Ishikawa (cell line): ENCODE measurements around the gene TMA7.

ENCODE experiments used
- CEBPB ChIP-seq: IDR thresholded peaks from 2 replicates; pipeline ENCODE4 v1.6.1; 2012
- CREB1 ChIP-seq: IDR thresholded peaks from 2 replicates; pipeline ENCODE4 v1.6.1; 2012; ENCODE audit warnings: low read depth
- EGR1 ChIP-seq: IDR thresholded peaks from 2 replicates; pipeline ENCODE4 v1.6.1; 2012
- EP300 ChIP-seq: IDR thresholded peaks from 2 replicates; pipeline ENCODE4 v1.6.1; 2012; ENCODE audit warnings: borderline replicate concordance
- FOXM1 ChIP-seq: IDR thresholded peaks from 2 replicates; pipeline ENCODE4 v1.6.1; 2012; ENCODE audit warnings: low read depth, borderline replicate concordance
- NFIC ChIP-seq: IDR thresholded peaks from 2 replicates; pipeline ENCODE4 v1.6.1; 2012
- RAD21 ChIP-seq: IDR thresholded peaks from 2 replicates; pipeline ENCODE4 v1.6.1; 2012; ENCODE audit warnings: low read depth
- TAF1 ChIP-seq: IDR thresholded peaks from 2 replicates; pipeline ENCODE4 v1.6.1; 2012; ENCODE audit warnings: low read depth, mild to moderate bottlenecking
- TCF12 ChIP-seq: IDR thresholded peaks from 2 replicates; pipeline ENCODE4 v1.6.1; 2012; ENCODE audit warnings: low read depth
- TEAD4 ChIP-seq: IDR thresholded peaks from 2 replicates; pipeline ENCODE4 v1.6.1; 2012
- YY1 ChIP-seq: IDR thresholded peaks from 2 replicates; pipeline ENCODE4 v1.6.1; 2012; ENCODE audit warnings: low read depth
- ZBTB7A ChIP-seq: IDR thresholded peaks from 2 replicates; pipeline ENCODE4 v1.6.1; 2012; ENCODE audit warnings: low read depth
- TF ChIP-seq, protein P1 (sequence below): IDR thresholded peaks from 2 replicates; pipeline ENCODE4 v1.6.1; 2012
- TF ChIP-seq, protein P2 (sequence below): IDR thresholded peaks from 2 replicates; pipeline ENCODE4 v1.6.1; 2012
- TF ChIP-seq, protein P3 (sequence below): IDR thresholded peaks from 2 replicates; pipeline ENCODE4 v1.6.1; 2012; ENCODE audit warnings: low read depth, mild to moderate bottlenecking

Gene TMA7

DNA sequence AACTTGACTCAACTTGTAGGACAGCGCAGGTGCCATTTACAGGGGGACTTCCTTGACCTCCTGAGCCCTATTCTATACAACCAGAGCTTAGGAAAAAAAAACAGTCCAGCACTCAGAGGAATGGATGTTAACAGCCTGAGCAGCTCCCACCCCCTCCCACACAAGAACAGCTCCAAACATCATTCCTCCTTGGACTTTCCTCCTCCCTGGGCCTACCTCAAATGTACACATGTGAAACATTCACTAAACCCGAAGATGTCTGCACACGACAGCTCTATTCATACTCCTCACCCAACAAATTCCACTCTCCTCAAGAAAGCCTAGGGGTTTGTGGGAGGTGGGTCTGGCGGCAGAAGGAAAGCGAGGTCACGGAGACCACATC lies 6.0 kb downstream of the TMA7 start:
- TF ChIP-seq RAD21: no peak
- TF ChIP-seq, protein P1, sequence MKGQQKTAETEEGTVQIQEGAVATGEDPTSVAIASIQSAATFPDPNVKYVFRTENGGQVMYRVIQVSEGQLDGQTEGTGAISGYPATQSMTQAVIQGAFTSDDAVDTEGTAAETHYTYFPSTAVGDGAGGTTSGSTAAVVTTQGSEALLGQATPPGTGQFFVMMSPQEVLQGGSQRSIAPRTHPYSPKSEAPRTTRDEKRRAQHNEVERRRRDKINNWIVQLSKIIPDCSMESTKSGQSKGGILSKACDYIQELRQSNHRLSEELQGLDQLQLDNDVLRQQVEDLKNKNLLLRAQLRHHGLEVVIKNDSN: no peak

DNA sequence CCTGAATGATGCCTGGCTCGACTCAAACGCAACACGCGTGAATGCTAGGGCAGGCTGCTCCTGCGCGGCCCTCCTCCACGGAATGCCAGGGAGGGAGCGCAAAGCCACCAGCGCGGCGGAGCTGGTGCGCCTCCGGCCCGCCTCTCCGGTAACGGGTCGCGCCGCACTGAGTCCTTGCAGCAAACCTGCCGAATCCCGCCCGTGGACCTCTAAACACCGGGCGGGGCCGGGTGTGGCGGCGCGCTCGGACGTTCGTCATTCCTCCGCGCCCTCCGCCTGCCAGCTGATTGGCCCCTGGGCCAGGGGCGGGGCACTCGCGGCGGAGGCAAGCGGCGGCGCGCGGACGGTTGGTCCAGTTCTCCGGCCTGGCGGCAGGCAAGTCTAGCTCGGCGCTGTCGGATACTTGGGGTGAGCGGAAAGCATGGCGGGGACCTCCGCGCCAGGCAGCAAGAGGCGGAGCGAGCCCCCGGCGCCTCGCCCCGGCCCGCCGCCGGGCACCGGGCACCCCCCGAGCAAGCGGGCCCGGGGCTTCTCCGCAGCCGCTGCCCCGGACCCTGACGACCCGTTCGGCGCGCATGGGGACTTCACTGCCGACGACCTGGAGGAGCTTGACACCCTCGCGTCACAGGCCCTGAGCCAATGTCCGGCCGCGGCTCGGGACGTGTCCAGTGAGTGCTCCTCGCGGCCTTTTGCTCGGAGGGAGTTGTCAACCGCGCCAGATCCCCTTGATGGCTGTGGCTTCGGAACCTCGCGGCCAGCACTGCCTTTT lies 6.6 kb downstream of the TMA7 start, which contains the start of gene ATRIP:
ATRIP (plus strand) TSS at position 313 of the 769 bp plus-strand sequence; CDS start at position 422, 109 bp downstream.
- peak; percentile 96 for TF ChIP-seq CREB1
- 0 out of 2 replicates have a peak, but pooled peaks have one; percentile 15 for TF ChIP-seq ZBTB7A
- peak; percentile 20; the same call in 1 of the 2 replicates for TF ChIP-seq EP300
- TF ChIP-seq YY1: peak; percentile 82
- TF ChIP-seq, protein P2, sequence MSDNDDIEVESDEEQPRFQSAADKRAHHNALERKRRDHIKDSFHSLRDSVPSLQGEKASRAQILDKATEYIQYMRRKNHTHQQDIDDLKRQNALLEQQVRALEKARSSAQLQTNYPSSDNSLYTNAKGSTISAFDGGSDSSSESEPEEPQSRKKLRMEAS: peak; percentile 75
- TF ChIP-seq FOXM1: no peak
- TF ChIP-seq, protein P3, sequence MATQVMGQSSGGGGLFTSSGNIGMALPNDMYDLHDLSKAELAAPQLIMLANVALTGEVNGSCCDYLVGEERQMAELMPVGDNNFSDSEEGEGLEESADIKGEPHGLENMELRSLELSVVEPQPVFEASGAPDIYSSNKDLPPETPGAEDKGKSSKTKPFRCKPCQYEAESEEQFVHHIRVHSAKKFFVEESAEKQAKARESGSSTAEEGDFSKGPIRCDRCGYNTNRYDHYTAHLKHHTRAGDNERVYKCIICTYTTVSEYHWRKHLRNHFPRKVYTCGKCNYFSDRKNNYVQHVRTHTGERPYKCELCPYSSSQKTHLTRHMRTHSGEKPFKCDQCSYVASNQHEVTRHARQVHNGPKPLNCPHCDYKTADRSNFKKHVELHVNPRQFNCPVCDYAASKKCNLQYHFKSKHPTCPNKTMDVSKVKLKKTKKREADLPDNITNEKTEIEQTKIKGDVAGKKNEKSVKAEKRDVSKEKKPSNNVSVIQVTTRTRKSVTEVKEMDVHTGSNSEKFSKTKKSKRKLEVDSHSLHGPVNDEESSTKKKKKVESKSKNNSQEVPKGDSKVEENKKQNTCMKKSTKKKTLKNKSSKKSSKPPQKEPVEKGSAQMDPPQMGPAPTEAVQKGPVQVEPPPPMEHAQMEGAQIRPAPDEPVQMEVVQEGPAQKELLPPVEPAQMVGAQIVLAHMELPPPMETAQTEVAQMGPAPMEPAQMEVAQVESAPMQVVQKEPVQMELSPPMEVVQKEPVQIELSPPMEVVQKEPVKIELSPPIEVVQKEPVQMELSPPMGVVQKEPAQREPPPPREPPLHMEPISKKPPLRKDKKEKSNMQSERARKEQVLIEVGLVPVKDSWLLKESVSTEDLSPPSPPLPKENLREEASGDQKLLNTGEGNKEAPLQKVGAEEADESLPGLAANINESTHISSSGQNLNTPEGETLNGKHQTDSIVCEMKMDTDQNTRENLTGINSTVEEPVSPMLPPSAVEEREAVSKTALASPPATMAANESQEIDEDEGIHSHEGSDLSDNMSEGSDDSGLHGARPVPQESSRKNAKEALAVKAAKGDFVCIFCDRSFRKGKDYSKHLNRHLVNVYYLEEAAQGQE: no peak; the same call in 1 of the 2 replicates
- TF ChIP-seq, protein P1: no peak
- no peak for TF ChIP-seq NFIC
- peak; percentile 39; the same call in 1 of the 2 replicates for TF ChIP-seq TCF12
- peak; percentile 91; the same call in 1 of the 2 replicates for TF ChIP-seq TAF1
- 0 out of 2 replicates have a peak, but pooled peaks have one; percentile 7 for TF ChIP-seq TEAD4

DNA sequence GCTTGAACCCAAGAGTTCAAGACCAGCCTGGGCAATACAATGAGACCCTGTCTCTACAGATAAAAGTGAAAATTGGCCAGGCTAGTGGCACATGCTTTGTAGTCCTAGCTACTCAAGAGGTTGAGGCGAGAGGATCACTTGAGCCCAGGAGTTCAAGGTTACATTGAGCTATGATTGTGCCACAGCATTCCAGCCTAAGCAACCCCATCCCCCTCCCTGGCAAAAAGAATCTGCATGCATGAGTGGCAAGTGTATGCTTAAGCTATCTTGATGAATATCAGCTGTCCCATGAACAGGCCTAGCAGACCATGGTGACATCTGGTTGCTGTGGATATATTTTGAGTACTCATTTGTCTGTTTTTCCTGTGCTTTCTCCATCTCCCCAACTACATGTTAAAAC lies 11.2 kb downstream of the TMA7 start:
- TF ChIP-seq EP300 (no peak), YY1 (no peak), FOXM1 (no peak), CREB1 (no peak), TCF12 (no peak), RAD21 (no peak), TAF1 (no peak), EGR1 (no peak), NFIC (no peak), TEAD4 (no peak)
- TF ChIP-seq, protein P2: no peak
- TF ChIP-seq, protein P1: no peak

DNA sequence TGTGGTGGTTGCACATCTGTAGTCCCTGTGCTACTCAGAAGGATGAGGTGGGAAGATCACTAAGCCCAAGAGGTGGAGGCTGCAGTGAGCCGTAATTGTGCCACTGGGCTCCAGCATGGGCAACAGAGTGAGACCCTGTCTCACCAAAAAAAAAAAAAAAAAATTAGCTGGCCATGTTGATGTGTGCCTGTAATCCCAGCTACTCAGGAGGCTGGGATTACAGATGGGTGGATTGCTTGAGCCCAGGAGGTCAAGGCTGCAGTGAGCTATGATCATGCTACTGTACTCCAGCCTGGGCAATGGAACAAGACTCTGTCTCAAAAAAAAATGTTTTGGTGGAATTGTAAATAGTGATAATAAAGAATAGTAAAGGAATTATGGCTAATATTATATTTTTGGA lies 16.4 kb downstream of the TMA7 start:
- TF ChIP-seq ZBTB7A (no peak), CREB1 (no peak), FOXM1 (no peak), EP300 (no peak), CEBPB (no peak), NFIC (no peak), TAF1 (no peak), EGR1 (no peak), TEAD4 (no peak), TCF12 (no peak)
- TF ChIP-seq, protein P1: no peak
- TF ChIP-seq, protein P2: no peak
- TF ChIP-seq, protein P3: no peak

DNA sequence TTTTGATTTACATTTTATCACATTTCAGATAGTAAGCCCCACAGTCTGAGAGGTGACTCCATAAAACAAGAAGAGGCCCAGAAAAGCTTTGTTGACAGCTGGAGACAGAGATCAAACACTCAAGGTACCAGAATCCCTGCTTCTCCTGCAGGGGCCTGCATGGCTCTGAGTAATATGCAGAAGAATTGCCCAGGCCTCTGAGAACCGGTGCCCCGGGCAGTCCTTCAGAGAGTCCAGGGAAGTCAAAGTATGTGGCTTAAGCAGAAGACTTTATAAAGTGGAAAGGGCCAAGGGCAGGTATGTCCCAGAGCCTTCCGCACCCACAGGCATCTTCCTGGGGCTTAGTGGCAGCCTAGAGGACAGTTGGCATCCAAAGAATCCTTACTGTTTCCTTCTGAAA lies 19.3 kb downstream of the TMA7 start:
- no peak for TF ChIP-seq CEBPB
- TF ChIP-seq CREB1: no peak
- TF ChIP-seq YY1: no peak
- TF ChIP-seq TAF1: no peak
- TF ChIP-seq TEAD4: no peak
- TF ChIP-seq, protein P2: no peak
- TF ChIP-seq FOXM1: no peak
- TF ChIP-seq, protein P1: no peak
- TF ChIP-seq RAD21: no peak
- TF ChIP-seq NFIC: no peak
- TF ChIP-seq EGR1: no peak
